MM.1S (cell line): ENCODE measurements around the gene THUMPD1.
"Not testable (repeated sequence)": the region's sequence is repeated elsewhere in the genome, so short reads cannot be mapped to it uniquely, and the experiment has no call there.

Source experiments
- DNase-seq: peaks from one replicate; pipeline ENCODE4 v3.0.0-alpha.2; 2015
- H2AFZ ChIP-seq: fragments of 300-600 bp; sonication (generic); 2 replicates; pipeline ENCODE4 v1.6.0; 2016; ENCODE audit warnings: antibody characterized with exemption, low read length
- H3F3A ChIP-seq: fragments of 300-600 bp; sonication (generic); 2 replicates; pipeline ENCODE4 v1.6.1; 2016; ENCODE audit warnings: mild to moderate bottlenecking, antibody characterized with exemption, low read length, moderate library complexity, mixed read lengths; ENCODE audit not compliant: insufficient read depth
- H3K27ac ChIP-seq: fragments of 300-600 bp; sonication (generic); 2 replicates; pipeline ENCODE4 v1.5.1; 2016; ENCODE audit warnings: mild to moderate bottlenecking, low read length
- H3K27me3 ChIP-seq: fragments of 300-600 bp; sonication (generic); replicated peaks from 2 replicates; pipeline ENCODE4 v1.6.0; 2016; ENCODE audit warnings: low read length; ENCODE audit not compliant: insufficient read depth
- H3K36me3 ChIP-seq: fragments of 300-600 bp; sonication (generic); replicated peaks from 2 replicates; pipeline ENCODE4 v1.6.1; 2016; ENCODE audit warnings: mild to moderate bottlenecking, low read length, mixed read lengths; ENCODE audit not compliant: insufficient read depth
- H3K4me1 ChIP-seq: fragments of 300-600 bp; sonication (generic); 2 replicates; pipeline ENCODE4 v1.6.1; 2016; ENCODE audit warnings: low read length, mixed read lengths
- H3K4me2 ChIP-seq: fragments of 300-600 bp; sonication (generic); 2 replicates; pipeline ENCODE4 v1.6.0; 2016; ENCODE audit warnings: low read depth, low read length
- H3K4me3 ChIP-seq: fragments of 300-600 bp; sonication (generic); 2 replicates; pipeline ENCODE4 v1.5.1; 2016; ENCODE audit warnings: low read length, mixed read lengths
- H3K79me2 ChIP-seq: fragments of 300-600 bp; sonication (generic); 2 replicates; pipeline ENCODE4 v1.6.1; 2016; ENCODE audit warnings: mixed run types, low read length, mixed read lengths
- H3K9ac ChIP-seq: fragments of 300-600 bp; sonication (generic); 2 replicates; pipeline ENCODE4 v1.6.1; 2016; ENCODE audit warnings: low read length, mixed read lengths
- H3K9me2 ChIP-seq: fragments of 300-600 bp; sonication (generic); replicated peaks from 2 replicates; pipeline ENCODE4 v1.6.1; 2016; ENCODE audit warnings: mild to moderate bottlenecking, low read length, mixed read lengths; ENCODE audit not compliant: insufficient read depth
- H3K9me3 ChIP-seq: fragments of 300-600 bp; sonication (generic); replicated peaks from 2 replicates; pipeline ENCODE4 v1.6.1; 2016; ENCODE audit warnings: mild to moderate bottlenecking, low read length, mixed read lengths; ENCODE audit not compliant: insufficient read depth
- H4K20me1 ChIP-seq: fragments of 300-600 bp; sonication (generic); 2 replicates; pipeline ENCODE4 v1.6.1; 2016; ENCODE audit warnings: mild to moderate bottlenecking, low read length, moderate library complexity, mixed read lengths; ENCODE audit not compliant: insufficient read depth
- EZH2 ChIP-seq: fragments of 300-600 bp; sonication (generic); optimal IDR thresholded peaks from 2 replicates; pipeline ENCODE3; 2017; ENCODE audit warnings: low read depth, mild to moderate bottlenecking, antibody characterized with exemption, low read length, mixed read lengths
- EZH2phosphoT487 ChIP-seq: fragments of 300-600 bp; sonication (generic); IDR thresholded peaks from 2 replicates; pipeline ENCODE4 v1.6.1; 2018; ENCODE audit warnings: antibody characterized with exemption, low read length
- TF ChIP-seq, protein P1 (sequence below): fragments of 300-600 bp; sonication (generic); IDR thresholded peaks from 2 replicates; pipeline ENCODE4 v1.5.1; 2016; ENCODE audit warnings: antibody characterized with exemption, low read length, mixed read lengths

The THUMPD1 gene

GRCh38 chr16:20711277-20711911 lies 30.2 kb downstream of the THUMPD1 start:
- Histone ChIP-seq H3K9me3 (no peaks in the 10 kb centered on the region), H3K4me1 (no peaks in the 10 kb centered on the region), H3K4me3 (no peak overlapping the region), H3K4me2 (no peak overlapping the region), H4K20me1 (no peaks in the 10 kb centered on the region), H3K27ac (no peak overlapping the region), H3K36me3 (no peaks in the 10 kb centered on the region), H3F3A (no peaks in the 10 kb centered on the region), H3K27me3 (no peaks in the 10 kb centered on the region), H3K9me2 (no peaks in the 10 kb centered on the region), H3K9ac (no peak overlapping the region), H2AFZ (no peak overlapping the region), H3K79me2 (no peaks in the 10 kb centered on the region)
- TF ChIP-seq, protein P1, sequence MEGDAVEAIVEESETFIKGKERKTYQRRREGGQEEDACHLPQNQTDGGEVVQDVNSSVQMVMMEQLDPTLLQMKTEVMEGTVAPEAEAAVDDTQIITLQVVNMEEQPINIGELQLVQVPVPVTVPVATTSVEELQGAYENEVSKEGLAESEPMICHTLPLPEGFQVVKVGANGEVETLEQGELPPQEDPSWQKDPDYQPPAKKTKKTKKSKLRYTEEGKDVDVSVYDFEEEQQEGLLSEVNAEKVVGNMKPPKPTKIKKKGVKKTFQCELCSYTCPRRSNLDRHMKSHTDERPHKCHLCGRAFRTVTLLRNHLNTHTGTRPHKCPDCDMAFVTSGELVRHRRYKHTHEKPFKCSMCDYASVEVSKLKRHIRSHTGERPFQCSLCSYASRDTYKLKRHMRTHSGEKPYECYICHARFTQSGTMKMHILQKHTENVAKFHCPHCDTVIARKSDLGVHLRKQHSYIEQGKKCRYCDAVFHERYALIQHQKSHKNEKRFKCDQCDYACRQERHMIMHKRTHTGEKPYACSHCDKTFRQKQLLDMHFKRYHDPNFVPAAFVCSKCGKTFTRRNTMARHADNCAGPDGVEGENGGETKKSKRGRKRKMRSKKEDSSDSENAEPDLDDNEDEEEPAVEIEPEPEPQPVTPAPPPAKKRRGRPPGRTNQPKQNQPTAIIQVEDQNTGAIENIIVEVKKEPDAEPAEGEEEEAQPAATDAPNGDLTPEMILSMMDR: no peak
- TF ChIP-seq EZH2phosphoT487: no peak
- TF ChIP-seq EZH2: no peak
- no peak for DNase-seq

- not testable (repeated sequence) for DNase-seq, H3K27ac ChIP-seq, H2AFZ ChIP-seq
Observed at GRCh38 chr16:20708129-20708528, 33.5 kb downstream of the THUMPD1 start.

GRCh38 chr16:20707461-20707860 lies 34.2 kb downstream of the THUMPD1 start:
- Histone ChIP-seq H3K27me3 (no peaks in the 10 kb centered on the region), H3K4me2 (no peak overlapping the region), H3K9me2 (no peaks in the 10 kb centered on the region), H3K4me3 (no peak overlapping the region), H3K36me3 (no peaks in the 10 kb centered on the region), H3K4me1 (no peaks in the 10 kb centered on the region), H3K9me3 (no peaks in the 10 kb centered on the region), H3F3A (no peaks in the 10 kb centered on the region), H2AFZ (no peak overlapping the region), H4K20me1 (no peaks in the 10 kb centered on the region), H3K9ac (no peak overlapping the region), H3K27ac (no peak overlapping the region), H3K79me2 (no peaks in the 10 kb centered on the region)
- no peak for TF ChIP-seq EZH2
- TF ChIP-seq EZH2phosphoT487: no peak
- TF ChIP-seq, protein P1: no peak
- DNase-seq: no peak

More at GRCh38 chr16:20708129-20708528, 33.5 kb downstream of the THUMPD1 start:
- not testable (repeated sequence) for H3K4me3 ChIP-seq, H3K79me2 ChIP-seq, H4K20me1 ChIP-seq, H3F3A ChIP-seq, H3K27me3 ChIP-seq, H3K9me2 ChIP-seq, H3K4me1 ChIP-seq, H3K4me2 ChIP-seq, H3K9me3 ChIP-seq, H3K36me3 ChIP-seq, H3K9ac ChIP-seq

GRCh38 chr16:20705972-20706371 lies 35.6 kb downstream of the THUMPD1 start:
- not testable (repeated sequence) for H3K27ac ChIP-seq, H3K79me2 ChIP-seq, H3K4me3 ChIP-seq, H4K20me1 ChIP-seq, H2AFZ ChIP-seq, H3K9me3 ChIP-seq, H3K4me1 ChIP-seq, H3K27me3 ChIP-seq, H3F3A ChIP-seq, DNase-seq, H3K36me3 ChIP-seq, H3K9ac ChIP-seq, H3K4me2 ChIP-seq, H3K9me2 ChIP-seq
